ENCODE measurements around the gene OR6V1. TPM values are rescaled to one million over a fixed set of nuclear protein-coding genes. Genes with fewer than 3 reads are reported as not detected.

OR6V1 gene
- total and polyA plus RNA-seq, 2 donors from 2014 or later: not detected

- Histone ChIP-seq H3K36me3 (ENCODE audit: control insufficient read depth in 2 of 3, insufficient read depth in 3 of 3, low read length in 3 of 3) (no peaks in the 10 kb centered on the region), H3K27ac (ENCODE audit: low read depth in 2 of 2, low read length in 2 of 2) (no peak overlapping the region), H3K4me1 (ENCODE audit: control insufficient read depth in 2 of 3, insufficient read depth in 2 of 3, low read depth in 1 of 3, low read length in 3 of 3) (no peaks in the 10 kb centered on the region), H3K9me3 (ENCODE audit: control insufficient read depth in 2 of 3, insufficient read depth in 1 of 3, low read length in 3 of 3) (no peaks in the 10 kb centered on the region), H3K4me3 (ENCODE audit: low read length in 3 of 3) (no peak overlapping the region), H3K27me3 (ENCODE audit: control insufficient read depth, insufficient read depth, low read length) (no peaks in the 10 kb centered on the region), H3K9ac (ENCODE audit: low read length in 3 of 3) (no peak overlapping the region)
- intact Hi-C loops (cut with DNase I): no loop called here
- TF ChIP-seq, protein P1, sequence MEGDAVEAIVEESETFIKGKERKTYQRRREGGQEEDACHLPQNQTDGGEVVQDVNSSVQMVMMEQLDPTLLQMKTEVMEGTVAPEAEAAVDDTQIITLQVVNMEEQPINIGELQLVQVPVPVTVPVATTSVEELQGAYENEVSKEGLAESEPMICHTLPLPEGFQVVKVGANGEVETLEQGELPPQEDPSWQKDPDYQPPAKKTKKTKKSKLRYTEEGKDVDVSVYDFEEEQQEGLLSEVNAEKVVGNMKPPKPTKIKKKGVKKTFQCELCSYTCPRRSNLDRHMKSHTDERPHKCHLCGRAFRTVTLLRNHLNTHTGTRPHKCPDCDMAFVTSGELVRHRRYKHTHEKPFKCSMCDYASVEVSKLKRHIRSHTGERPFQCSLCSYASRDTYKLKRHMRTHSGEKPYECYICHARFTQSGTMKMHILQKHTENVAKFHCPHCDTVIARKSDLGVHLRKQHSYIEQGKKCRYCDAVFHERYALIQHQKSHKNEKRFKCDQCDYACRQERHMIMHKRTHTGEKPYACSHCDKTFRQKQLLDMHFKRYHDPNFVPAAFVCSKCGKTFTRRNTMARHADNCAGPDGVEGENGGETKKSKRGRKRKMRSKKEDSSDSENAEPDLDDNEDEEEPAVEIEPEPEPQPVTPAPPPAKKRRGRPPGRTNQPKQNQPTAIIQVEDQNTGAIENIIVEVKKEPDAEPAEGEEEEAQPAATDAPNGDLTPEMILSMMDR (IDR thresholded peaks at IDR 0.05; ENCODE audit: borderline replicate concordance, extremely low read depth, insufficient read depth): no peak
- DNase-seq: no peak
- FAIRE-seq: no peak
Measured at GRCh38 chr7:143012409-143012808, 39.7 kb upstream of the OR6V1 start.

DNA sequence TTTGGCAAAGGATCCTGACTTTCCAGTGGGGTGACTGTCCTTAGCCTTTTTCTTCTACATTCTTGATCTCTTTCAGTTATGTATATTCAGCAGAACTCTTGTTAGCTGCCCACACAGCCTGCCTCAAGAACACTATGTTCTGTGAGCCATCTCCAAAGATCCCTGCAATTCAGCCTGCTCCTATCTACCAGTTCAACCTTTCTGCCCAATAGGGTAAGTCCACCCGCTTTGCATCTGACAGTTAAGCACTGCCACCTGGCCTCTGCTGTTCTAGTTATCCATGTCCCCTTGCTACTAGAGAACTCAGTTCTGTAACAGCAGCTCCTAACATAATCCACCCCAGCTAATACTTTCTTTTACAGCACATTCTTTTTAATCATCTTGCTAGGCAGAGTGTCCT is 38.7 kb upstream of the OR6V1 start:
- TF ChIP-seq, protein P1 (IDR thresholded peaks at IDR 0.05; ENCODE audit: borderline replicate concordance, extremely low read depth, insufficient read depth): no peak
- no peaks in the 10 kb centered on the region for H3K27me3 ChIP-seq (ENCODE audit: control insufficient read depth, insufficient read depth, low read length)
- H3K4me1 ChIP-seq (ENCODE audit: control insufficient read depth in 2 of 3, insufficient read depth in 2 of 3, low read depth in 1 of 3, low read length in 3 of 3): no peaks in the 10 kb centered on the region
- H3K9me3 ChIP-seq (ENCODE audit: control insufficient read depth in 2 of 3, insufficient read depth in 1 of 3, low read length in 3 of 3): no peaks in the 10 kb centered on the region
- DNase-seq: no peak
- FAIRE-seq: no peak
- intact Hi-C loops (cut with DNase I): no loop called here
- H3K4me3 ChIP-seq (ENCODE audit: low read length in 3 of 3): no peak overlapping the region
- no peaks in the 10 kb centered on the region for H3K36me3 ChIP-seq (ENCODE audit: control insufficient read depth in 2 of 3, insufficient read depth in 3 of 3, low read length in 3 of 3)
- H3K9ac ChIP-seq (ENCODE audit: low read length in 3 of 3): no peak overlapping the region
- H3K27ac ChIP-seq (ENCODE audit: low read depth in 2 of 2, low read length in 2 of 2): no peak overlapping the region

- Histone ChIP-seq H3K27ac (ENCODE audit: low read depth in 2 of 2, low read length in 2 of 2) (no peak overlapping the region), H3K9me3 (ENCODE audit: control insufficient read depth in 2 of 3, insufficient read depth in 1 of 3, low read length in 3 of 3) (no peaks in the 10 kb centered on the region), H3K36me3 (ENCODE audit: control insufficient read depth in 2 of 3, insufficient read depth in 3 of 3, low read length in 3 of 3) (no peaks in the 10 kb centered on the region), H3K9ac (ENCODE audit: low read length in 3 of 3) (no peak overlapping the region), H3K27me3 (ENCODE audit: control insufficient read depth, insufficient read depth, low read length) (no peaks in the 10 kb centered on the region), H3K4me1 (ENCODE audit: control insufficient read depth in 2 of 3, insufficient read depth in 2 of 3, low read depth in 1 of 3, low read length in 3 of 3) (no peaks in the 10 kb centered on the region), H3K4me3 (ENCODE audit: low read length in 3 of 3) (no peak overlapping the region)
- DNase-seq (no peak), FAIRE-seq (no peak)
- TF ChIP-seq, protein P1 (IDR thresholded peaks at IDR 0.05; ENCODE audit: borderline replicate concordance, extremely low read depth, insufficient read depth): no peak
- intact Hi-C loops (cut with DNase I): no loop called here
Measured at GRCh38 chr7:143013893-143014292, 38.2 kb upstream of the OR6V1 start.

GRCh38 chr7:143015084-143015483 is 37.1 kb upstream of the OR6V1 start:
- no peaks in the 10 kb centered on the region for H3K36me3 ChIP-seq (ENCODE audit: control insufficient read depth in 2 of 3, insufficient read depth in 3 of 3, low read length in 3 of 3)
- no peaks in the 10 kb centered on the region for H3K9me3 ChIP-seq (ENCODE audit: control insufficient read depth in 2 of 3, insufficient read depth in 1 of 3, low read length in 3 of 3)
- no peak overlapping the region for H3K4me3 ChIP-seq (ENCODE audit: low read length in 3 of 3)
- no peak overlapping the region for H3K27ac ChIP-seq (ENCODE audit: low read depth in 2 of 2, low read length in 2 of 2)
- TF ChIP-seq, protein P1 (IDR thresholded peaks at IDR 0.05; ENCODE audit: borderline replicate concordance, extremely low read depth, insufficient read depth): no peak
- H3K27me3 ChIP-seq (ENCODE audit: control insufficient read depth, insufficient read depth, low read length): no peaks in the 10 kb centered on the region
- H3K9ac ChIP-seq (ENCODE audit: low read length in 3 of 3): no peak overlapping the region
- DNase-seq: no peak
- no peaks in the 10 kb centered on the region for H3K4me1 ChIP-seq (ENCODE audit: control insufficient read depth in 2 of 3, insufficient read depth in 2 of 3, low read depth in 1 of 3, low read length in 3 of 3)
- intact Hi-C loops (cut with DNase I): no loop called here
- no peak for FAIRE-seq
